ENCODE measurements around the gene KRTAP12-2.

GRCh38 chr21:44711327-44712202, 44.8 kb upstream of the KRTAP12-2 start, which contains the start of gene TSPEAR:
- TF ChIP-seq POLR2A (IDR thresholded peaks at IDR 0.05): no peak
- TF ChIP-seq, protein P1, sequence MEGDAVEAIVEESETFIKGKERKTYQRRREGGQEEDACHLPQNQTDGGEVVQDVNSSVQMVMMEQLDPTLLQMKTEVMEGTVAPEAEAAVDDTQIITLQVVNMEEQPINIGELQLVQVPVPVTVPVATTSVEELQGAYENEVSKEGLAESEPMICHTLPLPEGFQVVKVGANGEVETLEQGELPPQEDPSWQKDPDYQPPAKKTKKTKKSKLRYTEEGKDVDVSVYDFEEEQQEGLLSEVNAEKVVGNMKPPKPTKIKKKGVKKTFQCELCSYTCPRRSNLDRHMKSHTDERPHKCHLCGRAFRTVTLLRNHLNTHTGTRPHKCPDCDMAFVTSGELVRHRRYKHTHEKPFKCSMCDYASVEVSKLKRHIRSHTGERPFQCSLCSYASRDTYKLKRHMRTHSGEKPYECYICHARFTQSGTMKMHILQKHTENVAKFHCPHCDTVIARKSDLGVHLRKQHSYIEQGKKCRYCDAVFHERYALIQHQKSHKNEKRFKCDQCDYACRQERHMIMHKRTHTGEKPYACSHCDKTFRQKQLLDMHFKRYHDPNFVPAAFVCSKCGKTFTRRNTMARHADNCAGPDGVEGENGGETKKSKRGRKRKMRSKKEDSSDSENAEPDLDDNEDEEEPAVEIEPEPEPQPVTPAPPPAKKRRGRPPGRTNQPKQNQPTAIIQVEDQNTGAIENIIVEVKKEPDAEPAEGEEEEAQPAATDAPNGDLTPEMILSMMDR (IDR thresholded peaks at IDR 0.05): no peak

All from prostate gland (tissue), 2 donors.